Stimulated activated naive CD4-positive, alpha-beta T cell treated with Interleukin-2 at 50 U/mL for 16 hours (primary cell): Measurements from ENCODE around the gene KCNH2.

ENCODE experiments used
- DNase-seq: peaks from one replicate; lab custom pipeline; 2025; lab: John Stamatoyannopoulos, UW

The KCNH2 gene

GRCh38 chr7:150959739-150960734 lies 18.1 kb downstream of the KCNH2 start:
- DNase-seq, result no peak

GRCh38 chr7:150959081-150959480 lies 19.0 kb downstream of the KCNH2 start:
- DNase-seq, result no peak

GRCh38 chr7:150958597-150958996 lies 19.5 kb downstream of the KCNH2 start:
- no peak for DNase-seq

GRCh38 chr7:150958062-150958552 lies 20.0 kb downstream of the KCNH2 start:
- no peak for DNase-seq

GRCh38 chr7:150957133-150958020 lies 20.7 kb downstream of the KCNH2 start:
- DNase-seq, result no peak

- no peak for DNase-seq
Measured at GRCh38 chr7:150956395-150957132, 21.6 kb downstream of the KCNH2 start.

- DNase-seq, result no peak
Measured at GRCh38 chr7:150955519-150956394, 22.4 kb downstream of the KCNH2 start.

- DNase-seq, result no peak
Measured at GRCh38 chr7:150954986-150955518, 23.1 kb downstream of the KCNH2 start.

GRCh38 chr7:150954201-150954985 lies 23.7 kb downstream of the KCNH2 start:
- no peak for DNase-seq

- DNase-seq, result no peak
Measured at GRCh38 chr7:150953061-150953997, 24.8 kb downstream of the KCNH2 start.

GRCh38 chr7:150952331-150953050 lies 25.6 kb downstream of the KCNH2 start:
- no peak for DNase-seq

GRCh38 chr7:150951521-150951920 lies 26.6 kb downstream of the KCNH2 start:
- no peak for DNase-seq

GRCh38 chr7:150951181-150951520 lies 27.0 kb downstream of the KCNH2 start:
- no peak for DNase-seq

- no peak for DNase-seq
Measured at GRCh38 chr7:150950496-150951180, 27.5 kb downstream of the KCNH2 start.

- no peak for DNase-seq
Measured at GRCh38 chr7:150949971-150950491, 28.1 kb downstream of the KCNH2 start.

GRCh38 chr7:150949564-150949963 lies 28.6 kb downstream of the KCNH2 start:
- no peak for DNase-seq

- no peak for DNase-seq
Measured at GRCh38 chr7:150948791-150949251, 29.3 kb downstream of the KCNH2 start.
